Karpas-422 (cell line): ENCODE measurements around the gene ZNF813. TPM values are rescaled to one million over a fixed set of nuclear protein-coding genes. Genes with fewer than 3 reads are reported as not detected.
"Not testable (repeated sequence)": the region's sequence is repeated elsewhere in the genome, so short reads cannot be mapped to it uniquely, and the experiment has no call there.

Experiments
- DNase-seq: peaks from one replicate; pipeline ENCODE4 v3.0.0-alpha.2; 2015
- H2AFZ ChIP-seq: fragments of 200-600 bp; sonication (generic); 2 replicates; pipeline ENCODE4 v1.6.1; 2014; ENCODE audit warnings: antibody characterized with exemption, low read length, mixed read lengths
- H3K27ac ChIP-seq: fragments of 200-600 bp; sonication (generic); 2 replicates; pipeline ENCODE4 v1.5.1; 2014; ENCODE audit warnings: mild to moderate bottlenecking, low read length, moderate library complexity
- H3K27me3 ChIP-seq: fragments of 200-600 bp; sonication (generic); 2 replicates; pipeline ENCODE4 v1.6.1; 2014; ENCODE audit warnings: low read length, mixed read lengths
- H3K36me3 ChIP-seq: fragments of 200-600 bp; sonication (generic); 2 replicates; pipeline ENCODE4 v1.6.1; 2014; ENCODE audit warnings: low read length, mixed read lengths; ENCODE audit not compliant: insufficient read depth
- H3K4me1 ChIP-seq: fragments of 200-600 bp; sonication (generic); 2 replicates; pipeline ENCODE4 v1.6.1; 2014; ENCODE audit warnings: mild to moderate bottlenecking, low read length, mixed read lengths
- H3K4me2 ChIP-seq: fragments of 200-600 bp; sonication (generic); 2 replicates; pipeline ENCODE4 v1.6.1; 2014; ENCODE audit warnings: low read length, low read depth, mild to moderate bottlenecking; ENCODE audit not compliant: poor library complexity, severe bottlenecking
- H3K4me3 ChIP-seq: fragments of 200-600 bp; sonication (generic); 2 replicates; pipeline ENCODE4 v1.5.1; 2014; ENCODE audit warnings: mild to moderate bottlenecking, antibody characterized with exemption, low read length, mixed read lengths
- H3K79me2 ChIP-seq: fragments of 200-600 bp; sonication (generic); 2 replicates; pipeline ENCODE4 v1.6.1; 2014; ENCODE audit warnings: mild to moderate bottlenecking, low read length, mixed read lengths
- H3K9ac ChIP-seq: fragments of 200-600 bp; sonication (generic); 2 replicates; pipeline ENCODE4 v1.6.0; 2014; ENCODE audit warnings: low read length
- H3K9me2 ChIP-seq: fragments of 200-600 bp; sonication (generic), shearing (Covaris generic); replicated peaks from 2 replicates; pipeline ENCODE4 v1.6.0; 2014; ENCODE audit warnings: mild to moderate bottlenecking, low read length, moderate library complexity; ENCODE audit not compliant: insufficient read depth
- H3K9me3 ChIP-seq: fragments of 300-700, 200-600 bp; sonication (generic); 2 replicates; pipeline ENCODE4 v1.6.1; 2014; ENCODE audit warnings: low read length, mixed read lengths
- H4K20me1 ChIP-seq: fragments of 200-600 bp; sonication (generic); 2 replicates; pipeline ENCODE4 v1.6.1; 2014; ENCODE audit warnings: mild to moderate bottlenecking, antibody characterized with exemption, low read length, low read depth; ENCODE audit not compliant: insufficient read depth
- total RNA-seq: library from RNA; depleted of rRNA; stranded (reverse); fragments of >200 nt; shearing (Covaris generic); gene quantifications from 2 replicates; pipeline ENCODE4 v1.2.3, GENCODE V29; 2014; ENCODE audit warnings: low replicate concordance; rRNA removed

ZNF813 gene
- total RNA-seq, result 4.5 and 6.1 TPM in 2 replicates

DNA sequence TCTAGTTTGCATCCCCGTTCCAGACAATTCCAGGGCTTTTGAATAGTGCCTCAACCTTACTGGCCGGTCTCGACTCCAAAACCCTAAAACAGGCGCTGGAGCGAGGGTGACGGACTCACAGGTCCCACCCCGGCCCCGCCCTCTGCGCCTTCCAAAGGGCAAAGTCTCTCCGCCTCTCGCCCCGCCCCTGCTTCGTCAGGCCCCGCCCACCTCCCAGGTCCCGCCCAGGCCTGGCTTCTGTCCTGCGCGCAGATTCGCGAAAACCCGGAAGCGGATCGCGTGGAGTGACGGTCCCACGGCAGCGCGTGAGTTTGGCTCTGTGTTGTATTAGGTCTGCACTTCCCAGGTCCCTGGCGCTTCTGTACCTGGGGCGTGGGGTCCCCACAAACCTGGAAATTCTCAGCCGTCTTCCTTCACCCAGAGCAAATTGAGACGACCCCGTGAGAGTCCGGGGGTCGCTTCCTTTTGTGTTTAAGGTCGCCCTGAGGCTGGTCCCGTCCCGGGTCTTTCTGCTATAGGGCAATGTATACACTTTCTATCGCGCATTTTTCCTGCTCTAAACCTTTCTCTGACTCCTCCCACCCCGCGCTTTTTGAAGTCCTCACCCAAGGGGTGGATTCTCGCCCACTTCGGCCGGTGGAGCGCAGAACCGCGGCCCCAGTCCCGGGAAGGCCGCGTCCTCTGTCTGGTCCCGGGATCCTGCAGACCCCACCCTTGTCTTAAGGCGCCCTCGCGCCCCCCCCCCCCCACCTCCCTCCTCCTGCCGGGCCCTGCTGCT lies at the start of gene ZNF813:
Gene ZNF813 (plus strand): TSS at position 249 of the 778 bp plus-strand sequence. CDS start 16,090 bp downstream, outside the sequence.
- no peaks in the 10 kb centered on the region for H3K9me2 ChIP-seq
- peak within 1 kb of the TSS; percentile 78 for H3K4me2 ChIP-seq
- no peaks in the 10 kb centered on the region for H3K27me3 ChIP-seq
- no peaks in the 10 kb centered on the region for H4K20me1 ChIP-seq
- peak within 1 kb of the TSS; percentile 88; the same call in 1 of the 2 replicates for H2AFZ ChIP-seq
- H3K4me1 ChIP-seq, result peaks cover 5% of the 10 kb centered on the region; the same call in 1 of the 2 replicates
- no peak within 1 kb of the TSS for H3K27ac ChIP-seq
- H3K79me2 ChIP-seq, result peaks cover 46% of the 10 kb centered on the region
- H3K9ac ChIP-seq, result peak within 1 kb of the TSS; percentile 80
- peaks cover 30% of the 10 kb centered on the region for H3K36me3 ChIP-seq
- DNase-seq, result peak; percentile 96
- H3K9me3 ChIP-seq, result peaks cover 13% of the 10 kb centered on the region
- H3K4me3 ChIP-seq, result peak within 1 kb of the TSS; percentile 79

DNA sequence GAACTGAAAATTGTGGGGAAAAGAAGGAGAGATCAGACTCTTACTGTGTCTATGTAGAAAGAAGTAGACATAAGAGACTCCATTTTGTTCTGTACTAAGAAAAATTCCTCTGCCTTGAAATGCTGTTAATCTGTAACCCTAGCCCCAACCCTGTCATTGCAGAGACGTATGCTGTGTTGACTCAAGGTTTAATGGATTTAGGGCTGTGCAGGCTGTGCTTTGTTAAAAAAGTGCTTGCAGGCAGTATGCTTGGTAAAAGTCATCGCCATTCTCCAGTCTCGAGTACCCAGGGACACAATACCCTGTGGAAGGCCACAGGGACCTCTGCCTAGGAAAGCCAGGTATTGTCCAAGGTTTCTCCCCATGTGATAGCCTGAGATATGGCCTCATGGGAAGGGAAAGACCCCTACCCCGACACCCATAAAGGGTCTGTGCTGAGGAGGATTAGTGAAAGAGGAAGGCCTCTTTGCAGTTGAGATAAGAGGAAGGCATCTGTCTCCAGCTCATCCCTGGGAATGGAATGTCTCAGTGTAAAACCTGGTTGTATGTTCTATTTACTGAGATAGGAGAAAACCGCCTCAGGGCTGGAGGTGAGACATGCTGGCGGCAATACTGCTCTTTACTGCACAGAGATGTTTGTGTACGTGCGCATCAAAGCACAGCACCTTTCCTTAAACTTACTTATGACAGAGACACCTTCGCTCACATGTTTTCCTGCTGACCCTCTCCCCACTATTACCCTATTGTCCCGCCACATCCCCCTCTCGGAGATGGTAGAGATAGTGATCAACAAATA lies 46.8 kb upstream of the ZNF813 start:
- not testable (repeated sequence) for H3K9ac ChIP-seq, H3K27ac ChIP-seq, H3K4me3 ChIP-seq, H3K36me3 ChIP-seq, H3K79me2 ChIP-seq, H4K20me1 ChIP-seq, H3K4me1 ChIP-seq, H3K27me3 ChIP-seq, H3K9me3 ChIP-seq, H3K9me2 ChIP-seq, H3K4me2 ChIP-seq, DNase-seq, H2AFZ ChIP-seq

DNA sequence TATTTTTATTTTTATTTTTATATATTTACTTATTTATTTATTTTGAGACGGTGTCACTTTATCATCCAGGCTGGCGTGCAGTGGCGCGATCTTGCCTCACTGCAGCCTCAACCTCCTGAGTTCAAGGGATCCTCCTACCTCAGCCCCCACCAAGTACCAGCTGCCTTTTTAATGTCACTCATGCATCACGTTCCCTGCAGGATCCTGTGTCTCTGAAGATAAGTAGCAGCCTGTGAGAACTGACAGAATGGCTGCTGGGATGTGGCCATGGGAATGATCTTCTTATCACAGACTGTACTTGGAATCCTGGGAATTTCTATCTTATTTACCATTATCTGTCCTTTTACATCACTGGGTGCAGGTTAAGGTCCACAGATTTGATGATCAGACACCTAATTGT lies 45.0 kb upstream of the ZNF813 start:
- Histone ChIP-seq H3K4me3 (no peak overlapping the region), H3K9ac (no peak overlapping the region), H4K20me1 (no peaks in the 10 kb centered on the region), H2AFZ (no peak overlapping the region), H3K36me3 (no peaks in the 10 kb centered on the region), H3K9me2 (no peaks in the 10 kb centered on the region), H3K27me3 (no peaks in the 10 kb centered on the region), H3K27ac (no peak overlapping the region), H3K79me2 (no peaks in the 10 kb centered on the region), H3K9me3 (no peaks in the 10 kb centered on the region), H3K4me1 (no peaks in the 10 kb centered on the region), H3K4me2 (no peak overlapping the region)
- no peak for DNase-seq

- H3K27ac ChIP-seq, H3K4me3 ChIP-seq, H3K79me2 ChIP-seq, H2AFZ ChIP-seq, H4K20me1 ChIP-seq, H3K36me3 ChIP-seq, H3K4me2 ChIP-seq, DNase-seq, H3K9me2 ChIP-seq, H3K4me1 ChIP-seq, H3K9ac ChIP-seq, H3K27me3 ChIP-seq, H3K9me3 ChIP-seq: not testable (repeated sequence)
Measured at GRCh38 chr19:53423074-53423473, 44.5 kb upstream of the ZNF813 start.

DNA sequence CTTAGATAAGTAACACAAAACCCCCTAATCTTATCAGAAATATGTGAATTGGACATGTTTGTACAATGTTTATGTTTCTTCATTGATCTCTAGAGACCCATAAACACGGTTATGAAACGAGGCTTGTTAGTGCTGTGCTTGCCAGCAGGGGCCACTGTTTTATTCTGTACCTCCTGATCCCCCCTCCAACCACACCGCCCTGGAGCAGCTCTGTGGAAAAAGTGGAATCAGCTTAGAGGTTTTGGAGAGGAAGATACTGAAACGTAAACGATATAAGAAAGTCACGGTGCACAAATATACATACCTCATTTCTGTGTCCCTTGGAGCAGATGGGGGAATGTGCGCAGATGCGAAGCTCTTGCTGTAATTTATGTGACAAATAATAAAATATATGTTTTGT lies 43.9 kb upstream of the ZNF813 start:
- not testable (repeated sequence) for H3K9me2 ChIP-seq, H3K9me3 ChIP-seq, H3K4me1 ChIP-seq, H3K79me2 ChIP-seq, H3K4me3 ChIP-seq, H3K36me3 ChIP-seq, H2AFZ ChIP-seq, H3K9ac ChIP-seq, H3K27ac ChIP-seq, DNase-seq, H3K27me3 ChIP-seq, H4K20me1 ChIP-seq, H3K4me2 ChIP-seq

DNA sequence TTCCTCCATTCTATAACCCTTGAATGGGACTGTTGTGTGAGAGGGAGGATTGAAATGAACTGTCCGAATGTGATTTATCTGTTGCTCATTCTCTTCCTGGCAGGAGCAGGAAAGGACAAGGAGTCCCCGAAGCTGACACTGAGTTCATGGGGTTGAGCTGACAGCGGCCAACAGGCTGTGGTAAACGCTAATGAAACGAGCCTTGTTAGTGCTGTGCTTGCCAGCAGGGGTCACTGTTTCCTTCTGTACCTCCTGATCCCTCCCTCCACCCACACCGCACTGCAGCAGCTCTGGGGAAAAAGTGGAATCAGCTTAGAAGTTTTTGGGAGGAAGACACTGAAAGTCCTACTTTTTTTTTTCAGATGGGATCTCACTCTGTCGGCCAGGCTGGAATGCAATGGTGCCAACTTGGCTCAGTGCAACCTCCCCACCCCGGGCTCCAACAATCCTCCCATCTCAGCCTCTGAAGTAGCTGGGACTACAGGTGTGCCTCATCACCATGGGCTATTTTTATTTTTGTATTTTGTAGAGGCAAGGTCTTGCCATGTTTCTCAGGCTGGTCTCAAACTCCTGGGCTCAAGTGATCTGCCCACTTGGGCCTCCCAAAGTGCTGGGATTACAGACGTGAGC lies 42.5 kb upstream of the ZNF813 start:
- H3K27ac ChIP-seq, result no peak overlapping the region
- H2AFZ ChIP-seq, result no peak overlapping the region
- H3K4me1 ChIP-seq, result no peaks in the 10 kb centered on the region
- DNase-seq, result peak; percentile 92
- H3K4me2 ChIP-seq, result no peak overlapping the region
- H3K9me2 ChIP-seq, result no peaks in the 10 kb centered on the region
- H3K27me3 ChIP-seq, result no peaks in the 10 kb centered on the region
- H3K9me3 ChIP-seq, result no peaks in the 10 kb centered on the region
- no peaks in the 10 kb centered on the region for H3K79me2 ChIP-seq
- no peak overlapping the region for H3K4me3 ChIP-seq
- no peak overlapping the region for H3K9ac ChIP-seq
- no peaks in the 10 kb centered on the region for H3K36me3 ChIP-seq
- no peaks in the 10 kb centered on the region for H4K20me1 ChIP-seq

GRCh38 chr19:53431399-53432087 lies 36.0 kb upstream of the ZNF813 start, which contains the start of gene ZNF761:
Gene ZNF761 (plus strand): TSS chr19:53431984. CDS start chr19:53447269, 15,285 bp downstream.
- no peak within 1 kb of the TSS for H3K27ac ChIP-seq
- peak within 1 kb of the TSS; percentile 96 for H3K4me2 ChIP-seq
- peaks cover 44% of the 10 kb centered on the region for H3K79me2 ChIP-seq
- peaks cover 20% of the 10 kb centered on the region for H3K9me3 ChIP-seq
- no peaks in the 10 kb centered on the region for H3K27me3 ChIP-seq
- H4K20me1 ChIP-seq, result no peaks in the 10 kb centered on the region
- peaks cover 9% of the 10 kb centered on the region for H3K4me1 ChIP-seq
- DNase-seq, result peak; percentile 99
- H3K4me3 ChIP-seq, result peak within 1 kb of the TSS; percentile 99
- H2AFZ ChIP-seq, result peak within 1 kb of the TSS; percentile 78; the same call in 1 of the 2 replicates
- H3K9me2 ChIP-seq, result no peaks in the 10 kb centered on the region
- peaks cover 36% of the 10 kb centered on the region for H3K36me3 ChIP-seq
- peak within 1 kb of the TSS; percentile 90 for H3K9ac ChIP-seq
